Cardiac muscle cell (in vitro differentiated cells and primary cell): ENCODE measurements around the gene PLA2R1. TPM values are rescaled to one million over a fixed set of nuclear protein-coding genes. Genes with fewer than 3 reads are reported as not detected.

Experiments
- DNase-seq, 2 donors: peaks; one replicate each; pipeline versions ENCODE4 v3.0.0 to v3.0.0-alpha.2; 2010 to 2017; ENCODE audit warnings: low read depth in 1 of 2, low spot score in 1 of 2
- H3K27ac ChIP-seq: fragments of 200-600 bp; sonication (generic); 2 replicates; pipeline ENCODE4 v1.5.1; 2016
- H3K27me3 ChIP-seq: fragments of 200-600 bp; sonication (generic); 2 replicates; pipeline ENCODE4 v1.6.0; 2016; ENCODE audit warnings: control low read depth
- H3K36me3 ChIP-seq: fragments of 200-600 bp; sonication (generic); 2 replicates; pipeline ENCODE4 v1.5.1; 2016; ENCODE audit warnings: control low read depth
- H3K4me1 ChIP-seq: fragments of 200-600 bp; sonication (generic); 2 replicates; pipeline ENCODE4 v1.8.1; 2017; ENCODE audit warnings: low read depth, mild to moderate bottlenecking, mixed run types
- H3K4me3 ChIP-seq: fragments of 200-600 bp; sonication (generic); 2 replicates; pipeline ENCODE4 v1.5.1; 2016; ENCODE audit warnings: mild to moderate bottlenecking
- H3K9me3 ChIP-seq: fragments of 200-600 bp; sonication (generic); 2 replicates; pipeline ENCODE4 v1.5.1; 2017; ENCODE audit warnings: low read depth, mild to moderate bottlenecking, control low read depth
- polyA plus RNA-seq: library from polyadenylated mRNA; unstranded; fragments of >200 nt; fragmentation: Nextera tagmentation; extraction: Ambion mirVana; gene quantifications from 2 replicates; pipeline ENCODE4 v1.2.1, GENCODE V29; 2016
- total RNA-seq: library from RNA; depleted of rRNA; stranded (reverse); fragments of >200 nt; gene quantifications from 2 replicates; pipeline ENCODE4 v1.2.3, GENCODE V29; 2016
- TF ChIP-seq, protein P1 (sequence below): IDR thresholded peaks from 2 replicates; pipeline ENCODE4 v1.5.1; 2012; ENCODE audit warnings: low read depth, mild to moderate bottlenecking, low read length

The PLA2R1 gene
- total and polyA plus RNA-seq, 2 experiments from 2014 or later: 0.09 TPM; not detected in 1

DNA sequence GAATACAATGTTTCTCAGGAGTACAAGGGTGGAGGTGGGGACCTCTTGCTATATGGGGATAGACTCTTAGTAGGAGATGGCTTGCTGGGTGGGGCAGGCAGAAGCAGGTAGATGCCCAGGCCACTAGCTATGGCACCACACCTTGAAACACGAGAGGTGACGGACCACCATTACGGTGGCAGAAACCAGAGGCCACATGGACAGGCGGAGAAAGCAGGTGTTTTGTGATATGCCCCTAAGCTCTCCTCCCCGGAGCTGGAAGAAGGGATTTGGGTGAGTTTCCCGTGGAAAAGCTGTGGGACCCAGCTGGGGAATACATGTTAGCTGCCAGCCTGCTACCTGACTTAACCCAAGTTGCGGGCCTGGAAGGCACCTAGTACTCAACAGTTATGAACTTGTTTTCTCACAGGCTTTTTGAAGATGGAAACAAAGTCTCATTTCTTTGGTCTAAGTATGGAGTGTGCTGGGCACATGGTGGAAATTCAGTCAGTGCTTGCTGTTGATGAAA lies 16.7 kb downstream of the PLA2R1 start:
- Histone ChIP-seq H3K9me3 (no peaks in the 10 kb centered on the region), H3K4me3 (no peak overlapping the region), H3K36me3 (no peaks in the 10 kb centered on the region), H3K4me1 (no peaks in the 10 kb centered on the region), H3K27ac (no peak overlapping the region), H3K27me3 (no peaks in the 10 kb centered on the region)
- no peak for DNase-seq
- TF ChIP-seq, protein P1, sequence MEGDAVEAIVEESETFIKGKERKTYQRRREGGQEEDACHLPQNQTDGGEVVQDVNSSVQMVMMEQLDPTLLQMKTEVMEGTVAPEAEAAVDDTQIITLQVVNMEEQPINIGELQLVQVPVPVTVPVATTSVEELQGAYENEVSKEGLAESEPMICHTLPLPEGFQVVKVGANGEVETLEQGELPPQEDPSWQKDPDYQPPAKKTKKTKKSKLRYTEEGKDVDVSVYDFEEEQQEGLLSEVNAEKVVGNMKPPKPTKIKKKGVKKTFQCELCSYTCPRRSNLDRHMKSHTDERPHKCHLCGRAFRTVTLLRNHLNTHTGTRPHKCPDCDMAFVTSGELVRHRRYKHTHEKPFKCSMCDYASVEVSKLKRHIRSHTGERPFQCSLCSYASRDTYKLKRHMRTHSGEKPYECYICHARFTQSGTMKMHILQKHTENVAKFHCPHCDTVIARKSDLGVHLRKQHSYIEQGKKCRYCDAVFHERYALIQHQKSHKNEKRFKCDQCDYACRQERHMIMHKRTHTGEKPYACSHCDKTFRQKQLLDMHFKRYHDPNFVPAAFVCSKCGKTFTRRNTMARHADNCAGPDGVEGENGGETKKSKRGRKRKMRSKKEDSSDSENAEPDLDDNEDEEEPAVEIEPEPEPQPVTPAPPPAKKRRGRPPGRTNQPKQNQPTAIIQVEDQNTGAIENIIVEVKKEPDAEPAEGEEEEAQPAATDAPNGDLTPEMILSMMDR: no peak

DNA sequence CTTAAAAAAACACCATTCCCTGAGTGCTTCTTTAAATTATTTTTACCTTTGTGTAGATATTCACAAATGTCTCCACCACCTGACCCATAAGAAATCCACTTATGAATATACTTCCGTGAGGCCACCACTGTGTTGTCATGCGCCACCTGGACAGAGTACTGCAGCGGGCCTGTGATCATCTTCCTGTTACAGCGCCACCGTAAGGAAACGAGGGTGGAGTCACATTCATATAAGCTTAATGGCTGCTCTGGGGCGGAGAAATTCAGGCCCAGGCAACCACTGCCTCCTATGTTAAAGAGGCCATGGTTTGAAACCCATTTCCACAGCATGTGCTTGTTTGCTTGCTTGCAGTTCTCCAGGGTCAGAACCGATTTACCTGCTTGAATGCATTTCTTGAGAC lies 17.7 kb downstream of the PLA2R1 start:
- no peaks in the 10 kb centered on the region for H3K4me1 ChIP-seq
- H3K27ac ChIP-seq: no peak overlapping the region
- no peaks in the 10 kb centered on the region for H3K27me3 ChIP-seq
- H3K9me3 ChIP-seq: no peaks in the 10 kb centered on the region
- H3K36me3 ChIP-seq: no peaks in the 10 kb centered on the region
- H3K4me3 ChIP-seq: no peak overlapping the region
- TF ChIP-seq, protein P1: no peak
- no peak for DNase-seq

DNA sequence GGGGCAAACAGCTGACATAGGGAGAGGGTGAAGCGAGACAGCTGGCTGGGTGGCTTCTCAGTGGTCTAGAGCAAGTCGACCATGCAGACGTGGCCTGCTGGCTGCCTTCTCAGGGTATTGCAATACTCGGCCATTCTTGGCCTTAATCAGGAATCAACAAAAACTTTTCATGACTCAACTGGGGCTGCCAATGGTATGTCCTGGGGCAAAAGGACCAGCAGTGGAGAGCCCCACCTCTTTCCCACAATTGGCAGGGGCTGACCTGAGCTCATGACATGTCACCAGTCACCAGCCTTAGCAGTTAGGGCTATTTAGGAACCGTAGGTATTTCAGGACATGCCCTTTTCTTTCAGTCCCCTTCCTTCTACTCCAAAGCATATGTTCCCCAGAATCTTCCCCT lies 19.1 kb downstream of the PLA2R1 start:
- TF ChIP-seq, protein P1: no peak
- no peaks in the 10 kb centered on the region for H3K4me1 ChIP-seq
- no peaks in the 10 kb centered on the region for H3K27me3 ChIP-seq
- no peak overlapping the region for H3K27ac ChIP-seq
- H3K36me3 ChIP-seq: no peaks in the 10 kb centered on the region
- DNase-seq: no peak
- H3K9me3 ChIP-seq: no peaks in the 10 kb centered on the region
- no peak overlapping the region for H3K4me3 ChIP-seq

DNA sequence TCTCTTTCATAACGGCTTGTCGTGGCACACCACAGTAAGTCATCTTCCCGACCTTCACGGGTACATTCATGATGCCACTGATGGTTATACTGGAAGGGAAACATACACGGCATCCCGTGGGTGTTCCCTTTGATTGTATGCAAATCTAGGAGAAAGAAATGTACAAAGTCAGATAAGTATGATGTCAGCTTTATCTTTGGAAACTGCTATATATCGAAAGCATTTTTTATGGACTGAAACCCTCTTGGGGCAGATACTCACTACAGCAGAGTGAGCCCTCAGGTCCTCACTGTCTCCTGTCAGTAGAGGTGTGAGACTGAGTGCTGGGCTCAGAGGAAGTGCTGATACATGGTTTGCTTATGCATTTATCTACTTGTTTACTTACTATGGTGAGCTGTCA lies 20.4 kb downstream of the PLA2R1 start:
- Histone ChIP-seq H3K27ac (no peak overlapping the region), H3K36me3 (no peaks in the 10 kb centered on the region), H3K27me3 (no peaks in the 10 kb centered on the region), H3K4me3 (no peak overlapping the region), H3K4me1 (no peaks in the 10 kb centered on the region), H3K9me3 (no peaks in the 10 kb centered on the region)
- TF ChIP-seq, protein P1: no peak
- no peak for DNase-seq

DNA sequence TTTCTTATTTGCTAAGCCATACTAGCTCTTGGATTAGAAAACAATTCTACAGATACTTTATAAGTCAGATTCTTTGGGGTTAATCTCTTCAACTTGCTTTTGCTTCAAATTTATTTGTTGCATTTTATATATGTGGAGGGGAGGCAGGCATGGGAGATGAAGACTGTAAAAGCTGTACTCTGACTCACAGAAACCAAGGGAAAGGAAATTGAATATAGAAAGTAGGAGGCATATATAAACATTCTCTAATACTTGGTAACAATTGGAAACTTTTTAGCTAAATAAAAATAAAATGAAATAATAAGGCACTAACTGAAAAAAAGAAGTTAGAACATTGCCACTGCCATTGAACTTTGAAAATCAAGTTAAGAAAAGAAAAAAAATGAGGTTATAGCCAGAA lies 21.3 kb downstream of the PLA2R1 start:
- H3K4me1 ChIP-seq: no peaks in the 10 kb centered on the region
- DNase-seq: no peak
- TF ChIP-seq, protein P1: no peak
- no peak overlapping the region for H3K4me3 ChIP-seq
- no peaks in the 10 kb centered on the region for H3K27me3 ChIP-seq
- H3K36me3 ChIP-seq: no peaks in the 10 kb centered on the region
- H3K9me3 ChIP-seq: no peaks in the 10 kb centered on the region
- H3K27ac ChIP-seq: no peak overlapping the region
